Body of pancreas (tissue), 4 donors: ENCODE results near the gene WDR27. TPM values are rescaled to one million over a fixed set of nuclear protein-coding genes. Genes with fewer than 3 reads are reported as not detected.

Experiments used
- ATAC-seq: fragments of 150-250 bp; one replicate; pipeline ENCODE4 v1.9.1; 2016
- DNase-seq, 4 donors: peaks; one replicate each; pipeline ENCODE4 v3.0.0-alpha.2; 2019
- H3K27ac ChIP-seq, 4 donors: fragments of 200-600 bp; sonication (generic); 1 replicate in 3 of 4; 2 replicates in 1 of 4; pipeline versions ENCODE4 v1.5.1 to v1.6.1; 2016 to 2019; ENCODE audit warnings: mild to moderate bottlenecking in 1 of 4, mixed read lengths in 1 of 4, moderate library complexity in 1 of 4
- H3K27me3 ChIP-seq, 2 donors: fragments of 200-600 bp; sonication (generic); one replicate each; pipeline ENCODE4 v1.6.0; 2016; ENCODE audit warnings: mild to moderate bottlenecking in 1 of 2
- H3K36me3 ChIP-seq, 2 donors: fragments of 200-600 bp; sonication (generic); replicated peaks in 1 of 2; 2 replicates each; pipeline ENCODE4 v1.5.1; 2016; ENCODE audit warnings: low read depth in 2 of 2; ENCODE audit not compliant: insufficient read depth in 1 of 2
- H3K4me1 ChIP-seq: fragments of 200-600 bp; sonication (generic); one replicate; pipeline ENCODE4 v1.6.0; 2016
- H3K4me3 ChIP-seq, 2 donors: fragments of 200-600 bp; sonication (generic); 1 replicate in 1 of 2; 2 replicates in 1 of 2; pipeline ENCODE4 v1.5.1; 2016 to 2019
- H3K9me3 ChIP-seq, 3 donors: fragments of 200-600 bp; sonication (generic); 1 replicate in 2 of 3; 2 replicates in 1 of 3; pipeline ENCODE4 v1.5.1; 2016
- POLR2A ChIP-seq, 3 donors: fragments of 450-650 bp; IDR thresholded peaks; one replicate each; pipeline ENCODE4 v1.6.1; 2016; ENCODE audit warnings: antibody characterized with exemption in 3 of 3, mild to moderate bottlenecking in 2 of 3
- WGBS, 2 donors: methylation state at CpG; one replicate each; pipeline ENCODE4 v1.1.5; 2017; 5-methylcytosine and 5-hydroxymethylcytosine counted together
- intact Hi-C: fragments of 100-400 bp; cut with DNase I; formaldehyde crosslinking; loops from one replicate; pipeline ENCODE4 v1.15.1; 2023
- total RNA-seq, 2 donors: library from RNA; depleted of rRNA; stranded (reverse); fragments of >200 nt; gene quantifications; one replicate each; pipeline ENCODE4 v1.1.0, GENCODE V29; 2016
- TF ChIP-seq, protein P1 (sequence below), 7 experiments: fragments of 450-650 bp in 4 of 7; fragments of 200-600 bp in 3 of 7; sonication (generic) in 3 of 7; IDR thresholded peaks; one replicate each; pipeline ENCODE4 v1.5.1; 2016 to 2019; ENCODE audit warnings: antibody characterized with exemption in 7 of 7

WDR27 gene
- total RNA-seq, 2 donors from 2014 or later: 38.2 to 38.7 TPM

DNA sequence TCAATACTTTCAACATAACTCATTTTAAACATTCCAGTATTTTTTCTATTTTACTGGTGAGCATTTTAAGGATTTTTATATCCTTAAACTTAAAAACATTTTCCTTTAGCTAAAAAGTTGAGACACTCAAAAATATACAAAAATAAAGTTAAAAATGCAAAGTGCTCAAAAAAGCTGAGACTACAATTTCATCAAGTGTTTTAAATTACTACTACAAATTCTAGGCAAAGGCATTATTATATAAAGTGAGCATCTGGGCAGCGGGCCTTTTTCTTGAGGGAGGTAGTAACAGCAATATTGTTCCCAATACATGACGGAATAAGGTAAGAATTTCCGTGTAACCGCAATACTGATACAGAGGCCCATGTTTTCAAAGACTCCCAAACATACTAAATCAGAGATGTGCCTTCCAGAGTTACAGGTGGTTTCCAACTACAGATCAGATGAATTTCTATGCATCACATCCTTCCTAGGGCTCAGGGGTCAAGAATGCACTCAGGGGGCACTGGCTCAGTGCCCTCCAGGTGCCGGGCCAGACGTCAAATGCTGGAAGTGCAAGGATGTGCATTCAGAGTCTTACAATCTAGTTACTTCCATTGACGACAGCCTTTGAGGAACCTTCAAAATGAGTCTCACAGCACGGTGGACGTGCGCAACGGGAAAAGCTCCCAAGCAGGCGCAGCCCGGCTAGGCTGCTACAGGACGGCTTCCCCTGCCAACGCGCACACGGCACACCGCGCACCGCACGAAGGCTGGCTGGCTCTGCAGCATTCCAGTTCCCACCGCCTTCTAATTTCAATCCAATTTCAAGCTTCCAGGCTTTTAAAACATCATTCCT is 20.8 kb upstream of the WDR27 start:
- intact Hi-C loops: no loop called here
- peak; percentile 35 for ATAC-seq
- Histone ChIP-seq H3K36me3 (no peaks in the 10 kb centered on the region), H3K9me3 (no peaks in the 10 kb centered on the region), H3K4me1 (peaks cover 18% of the 10 kb centered on the region), H3K27ac (peak overlapping the region; percentile 75 to 96 (median 88)), H3K27me3 (no peaks in the 10 kb centered on the region), H3K4me3 (peak overlapping the region; percentile 6 to 30)
- TF ChIP-seq, protein P1, sequence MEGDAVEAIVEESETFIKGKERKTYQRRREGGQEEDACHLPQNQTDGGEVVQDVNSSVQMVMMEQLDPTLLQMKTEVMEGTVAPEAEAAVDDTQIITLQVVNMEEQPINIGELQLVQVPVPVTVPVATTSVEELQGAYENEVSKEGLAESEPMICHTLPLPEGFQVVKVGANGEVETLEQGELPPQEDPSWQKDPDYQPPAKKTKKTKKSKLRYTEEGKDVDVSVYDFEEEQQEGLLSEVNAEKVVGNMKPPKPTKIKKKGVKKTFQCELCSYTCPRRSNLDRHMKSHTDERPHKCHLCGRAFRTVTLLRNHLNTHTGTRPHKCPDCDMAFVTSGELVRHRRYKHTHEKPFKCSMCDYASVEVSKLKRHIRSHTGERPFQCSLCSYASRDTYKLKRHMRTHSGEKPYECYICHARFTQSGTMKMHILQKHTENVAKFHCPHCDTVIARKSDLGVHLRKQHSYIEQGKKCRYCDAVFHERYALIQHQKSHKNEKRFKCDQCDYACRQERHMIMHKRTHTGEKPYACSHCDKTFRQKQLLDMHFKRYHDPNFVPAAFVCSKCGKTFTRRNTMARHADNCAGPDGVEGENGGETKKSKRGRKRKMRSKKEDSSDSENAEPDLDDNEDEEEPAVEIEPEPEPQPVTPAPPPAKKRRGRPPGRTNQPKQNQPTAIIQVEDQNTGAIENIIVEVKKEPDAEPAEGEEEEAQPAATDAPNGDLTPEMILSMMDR (IDR thresholded peaks at IDR 0.05): no peak
- TF ChIP-seq POLR2A (IDR thresholded peaks at IDR 0.05): peak in 2 of 3 donors; percentile 55
- DNase-seq: peak; percentile 37 to 53 (median 49)
- WGBS, 2 donors: 2% methylated on average over 19 to 22 of the region's 22 CpGs

DNA sequence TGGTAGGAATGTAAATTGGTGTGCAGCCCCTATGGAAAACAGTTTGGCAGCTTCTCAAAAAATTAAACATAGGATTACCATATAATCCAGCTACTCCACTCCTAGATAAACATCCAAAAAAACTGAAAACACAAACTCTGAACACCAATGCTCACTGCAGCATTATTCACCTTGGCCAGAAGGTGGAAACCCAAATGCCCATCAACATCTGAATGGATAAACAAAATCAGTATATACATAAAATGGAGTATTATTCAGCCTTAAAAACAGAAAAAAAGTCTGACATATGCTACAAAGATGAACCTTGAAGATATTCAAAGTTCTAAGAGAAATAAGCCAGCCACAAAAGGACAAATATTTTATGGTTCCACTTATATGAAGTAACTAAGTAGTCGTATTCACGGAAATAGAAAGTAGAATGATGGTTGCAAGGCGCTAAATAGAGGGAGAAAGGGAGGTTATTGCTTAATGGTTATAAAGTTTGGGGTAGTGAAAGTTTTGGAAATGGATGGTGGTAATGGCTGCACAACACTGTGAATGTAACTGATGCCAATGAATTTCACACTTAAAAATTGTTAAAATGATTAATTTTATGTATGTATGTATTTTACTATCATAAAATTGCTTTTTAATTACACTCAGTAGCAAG is 18.5 kb upstream of the WDR27 start:
- Histone ChIP-seq H3K9me3 (no peaks in the 10 kb centered on the region), H3K27me3 (no peaks in the 10 kb centered on the region), H3K27ac (no peak overlapping the region), H3K36me3 (peaks cover 0 to 5% of the 10 kb centered on the region in 2 donors), H3K4me3 (no peak overlapping the region), H3K4me1 (peaks cover 18% of the 10 kb centered on the region)
- intact Hi-C loops: no loop called here
- WGBS, 2 donors: 83 to 91% methylated on average over 3 of the region's 3 CpGs
- no peak for TF ChIP-seq POLR2A (IDR thresholded peaks at IDR 0.05)
- TF ChIP-seq, protein P1 (IDR thresholded peaks at IDR 0.05): peak in 1 of 7 experiments; percentile 6
- DNase-seq (no peak), ATAC-seq (no peak)

DNA sequence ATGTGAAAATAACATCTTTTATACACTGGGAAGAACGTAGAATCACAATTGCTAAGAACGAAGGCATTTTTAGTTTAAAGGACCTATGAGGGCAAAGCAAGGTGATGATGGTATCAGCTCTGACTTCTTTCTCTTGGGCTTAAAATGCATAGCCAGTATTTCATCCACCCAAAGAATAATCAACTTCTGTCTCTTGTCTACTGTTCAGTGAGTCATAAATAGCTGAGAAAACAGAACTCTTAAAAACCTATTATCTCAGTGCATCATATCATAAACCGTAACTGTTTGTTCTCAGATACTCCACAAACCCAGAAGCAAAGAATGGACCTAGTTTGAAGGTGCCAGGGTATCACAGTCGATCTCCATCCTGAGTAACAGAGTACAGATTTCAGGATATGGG is 17.3 kb upstream of the WDR27 start:
- TF ChIP-seq, protein P1 (IDR thresholded peaks at IDR 0.05): no peak
- H3K4me3 ChIP-seq: no peak overlapping the region
- H3K4me1 ChIP-seq: peaks cover 18% of the 10 kb centered on the region
- H3K36me3 ChIP-seq: peaks cover 0 to 11% of the 10 kb centered on the region in 2 donors
- 81 to 83% methylated on average over 4 of the region's 4 CpGs for WGBS, 2 donors
- intact Hi-C loops: no loop called here
- no peak overlapping the region for H3K27ac ChIP-seq
- H3K9me3 ChIP-seq: no peaks in the 10 kb centered on the region
- H3K27me3 ChIP-seq: no peaks in the 10 kb centered on the region
- ATAC-seq (no peak), DNase-seq (no peak)

DNA sequence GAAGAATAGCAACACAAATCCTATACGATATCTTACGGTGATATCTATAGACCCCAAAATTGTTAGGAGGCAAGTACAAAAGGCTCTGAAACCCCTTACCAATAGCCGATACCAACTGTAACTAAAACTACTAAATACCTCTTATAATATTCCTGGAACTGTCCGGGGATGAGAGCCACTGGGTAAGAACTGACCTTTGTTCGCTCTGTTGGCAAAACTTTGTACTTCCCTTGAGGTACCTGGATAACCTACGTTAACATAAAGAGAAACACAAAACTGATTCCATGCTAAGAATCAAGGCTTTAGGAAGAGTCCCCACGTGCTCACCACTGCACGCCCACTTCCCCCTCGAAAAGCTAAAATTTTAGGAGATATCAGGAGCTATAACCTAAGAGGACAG is 12.8 kb upstream of the WDR27 start:
- no peaks in the 10 kb centered on the region for H3K27me3 ChIP-seq
- no peaks in the 10 kb centered on the region for H3K9me3 ChIP-seq
- no peaks in the 10 kb centered on the region for H3K4me1 ChIP-seq
- 91 to 93% methylated on average over 9 of the region's 9 CpGs for WGBS, 2 donors
- ATAC-seq (no peak), DNase-seq (no peak)
- peaks cover 0 to 19% of the 10 kb centered on the region in 2 donors for H3K36me3 ChIP-seq
- no peak overlapping the region for H3K27ac ChIP-seq
- H3K4me3 ChIP-seq: no peak overlapping the region
- intact Hi-C loops: no loop called here
- no peak for TF ChIP-seq POLR2A (IDR thresholded peaks at IDR 0.05)
- TF ChIP-seq, protein P1 (IDR thresholded peaks at IDR 0.05): no peak
